Measurements from ENCODE around the gene FSIP1. TPM values are rescaled to one million over a fixed set of nuclear protein-coding genes. Genes with fewer than 3 reads are reported as not detected.
A peak's percentile ranks its signal among the peaks of the same experiment; 100 is the strongest.

The FSIP1 gene
- total RNA-seq, 1 donor from 2014 or later = 1.6 TPM

- no peak overlapping the region for H3K4me3 Mint-ChIP-seq (ENCODE audit: low read depth)
- no peak overlapping the region for H3K27ac Mint-ChIP-seq
- TF ChIP-seq, protein P1, sequence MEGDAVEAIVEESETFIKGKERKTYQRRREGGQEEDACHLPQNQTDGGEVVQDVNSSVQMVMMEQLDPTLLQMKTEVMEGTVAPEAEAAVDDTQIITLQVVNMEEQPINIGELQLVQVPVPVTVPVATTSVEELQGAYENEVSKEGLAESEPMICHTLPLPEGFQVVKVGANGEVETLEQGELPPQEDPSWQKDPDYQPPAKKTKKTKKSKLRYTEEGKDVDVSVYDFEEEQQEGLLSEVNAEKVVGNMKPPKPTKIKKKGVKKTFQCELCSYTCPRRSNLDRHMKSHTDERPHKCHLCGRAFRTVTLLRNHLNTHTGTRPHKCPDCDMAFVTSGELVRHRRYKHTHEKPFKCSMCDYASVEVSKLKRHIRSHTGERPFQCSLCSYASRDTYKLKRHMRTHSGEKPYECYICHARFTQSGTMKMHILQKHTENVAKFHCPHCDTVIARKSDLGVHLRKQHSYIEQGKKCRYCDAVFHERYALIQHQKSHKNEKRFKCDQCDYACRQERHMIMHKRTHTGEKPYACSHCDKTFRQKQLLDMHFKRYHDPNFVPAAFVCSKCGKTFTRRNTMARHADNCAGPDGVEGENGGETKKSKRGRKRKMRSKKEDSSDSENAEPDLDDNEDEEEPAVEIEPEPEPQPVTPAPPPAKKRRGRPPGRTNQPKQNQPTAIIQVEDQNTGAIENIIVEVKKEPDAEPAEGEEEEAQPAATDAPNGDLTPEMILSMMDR (IDR thresholded peaks at IDR 0.05; ENCODE audit: unreplicated experiment) = no peak
- H3K36me3 Mint-ChIP-seq (ENCODE audit: insufficient read depth) = no peaks in the 10 kb centered on the region
- no peaks in the 10 kb centered on the region for H3K27me3 Mint-ChIP-seq
- no peak for DNase-seq (ENCODE audit: low spot score, unreplicated experiment)
- peaks cover 3% of the 10 kb centered on the region for H3K4me1 Mint-ChIP-seq (ENCODE audit: low read depth)
- no peaks in the 10 kb centered on the region for H3K9me3 Mint-ChIP-seq (ENCODE audit: low read depth)
These were observed 25.1 kb upstream of the FSIP1 start for GRCh38 chr15:39807791-39808190.

GRCh38 chr15:39804026-39804425, 21.4 kb upstream of the FSIP1 start:
- Mint-ChIP-seq H3K4me1 (ENCODE audit: low read depth) (peaks cover 3% of the 10 kb centered on the region), H3K27me3 (peaks cover 3% of the 10 kb centered on the region), H3K9me3 (ENCODE audit: low read depth) (no peaks in the 10 kb centered on the region), H3K4me3 (ENCODE audit: low read depth) (no peak overlapping the region), H3K27ac (no peak overlapping the region), H3K36me3 (ENCODE audit: insufficient read depth) (no peaks in the 10 kb centered on the region)
- DNase-seq (ENCODE audit: low spot score, unreplicated experiment) = no peak
- TF ChIP-seq, protein P1 (IDR thresholded peaks at IDR 0.05; ENCODE audit: unreplicated experiment) = no peak

DNA sequence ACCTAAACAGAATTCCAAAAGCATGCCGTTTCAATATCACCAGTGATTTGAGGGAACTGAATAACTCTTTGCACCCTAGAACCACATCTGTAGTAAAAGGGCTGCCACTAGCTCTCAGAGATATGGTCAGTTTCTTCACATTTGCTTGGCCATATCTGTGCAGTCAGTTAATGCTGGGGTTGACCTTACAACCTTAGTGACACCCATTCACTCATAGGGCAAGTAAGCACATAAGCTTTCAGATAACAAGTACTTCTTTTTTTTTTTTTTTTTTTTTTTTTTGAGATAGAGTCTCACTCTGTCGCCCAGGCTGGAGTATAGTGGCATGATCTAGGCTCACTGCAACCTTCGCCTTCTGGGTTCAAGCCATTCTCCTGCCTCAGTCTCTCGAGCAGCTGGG, 20.4 kb upstream of the FSIP1 start:
- Mint-ChIP-seq H3K27ac (no peak overlapping the region), H3K36me3 (ENCODE audit: insufficient read depth) (no peaks in the 10 kb centered on the region), H3K9me3 (ENCODE audit: low read depth) (no peaks in the 10 kb centered on the region), H3K4me1 (ENCODE audit: low read depth) (peaks cover 3% of the 10 kb centered on the region), H3K27me3 (peaks cover 3% of the 10 kb centered on the region), H3K4me3 (ENCODE audit: low read depth) (no peak overlapping the region)
- DNase-seq (ENCODE audit: low spot score, unreplicated experiment) = no peak
- TF ChIP-seq, protein P1 (IDR thresholded peaks at IDR 0.05; ENCODE audit: unreplicated experiment) = no peak

DNA sequence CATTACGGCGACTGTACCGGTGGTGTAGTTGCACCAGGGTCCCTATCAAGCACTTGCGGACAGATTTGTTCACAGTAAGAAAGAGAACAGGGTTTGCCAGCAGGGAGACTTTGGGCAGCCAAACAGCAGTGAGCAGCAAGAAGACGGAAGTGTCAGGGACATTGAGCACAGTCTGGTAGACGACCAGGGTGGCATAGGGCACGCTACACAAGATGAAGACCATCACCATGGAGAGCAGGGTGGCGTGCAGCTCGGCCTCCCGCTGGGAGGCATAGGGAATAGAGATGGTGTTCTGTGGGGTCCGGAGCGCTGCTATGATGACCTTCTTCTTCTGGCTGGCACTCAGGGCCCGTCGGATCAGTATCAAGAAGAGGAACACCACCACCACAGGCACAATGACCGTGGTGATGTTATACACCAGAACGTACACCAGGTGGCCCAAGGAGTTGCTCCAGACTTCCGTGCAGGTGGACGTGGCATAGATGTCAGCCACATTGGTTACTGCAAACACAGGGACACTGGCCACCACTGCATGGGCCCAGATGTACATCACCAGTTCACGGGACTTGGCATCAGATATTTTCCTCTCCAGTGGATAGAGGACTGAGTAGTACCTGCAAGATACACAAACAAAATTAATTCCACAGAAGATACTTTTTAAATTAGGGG, 19.1 kb upstream of the FSIP1 start:
- no peaks in the 10 kb centered on the region for H3K36me3 Mint-ChIP-seq (ENCODE audit: insufficient read depth)
- H3K27ac Mint-ChIP-seq = no peak overlapping the region
- peaks cover 3% of the 10 kb centered on the region for H3K4me1 Mint-ChIP-seq (ENCODE audit: low read depth)
- TF ChIP-seq, protein P1 (IDR thresholded peaks at IDR 0.05; ENCODE audit: unreplicated experiment) = peak; percentile 44
- no peaks in the 10 kb centered on the region for H3K9me3 Mint-ChIP-seq (ENCODE audit: low read depth)
- H3K27me3 Mint-ChIP-seq = peaks cover 3% of the 10 kb centered on the region
- H3K4me3 Mint-ChIP-seq (ENCODE audit: low read depth) = no peak overlapping the region
- DNase-seq (ENCODE audit: low spot score, unreplicated experiment) = no peak

DNA sequence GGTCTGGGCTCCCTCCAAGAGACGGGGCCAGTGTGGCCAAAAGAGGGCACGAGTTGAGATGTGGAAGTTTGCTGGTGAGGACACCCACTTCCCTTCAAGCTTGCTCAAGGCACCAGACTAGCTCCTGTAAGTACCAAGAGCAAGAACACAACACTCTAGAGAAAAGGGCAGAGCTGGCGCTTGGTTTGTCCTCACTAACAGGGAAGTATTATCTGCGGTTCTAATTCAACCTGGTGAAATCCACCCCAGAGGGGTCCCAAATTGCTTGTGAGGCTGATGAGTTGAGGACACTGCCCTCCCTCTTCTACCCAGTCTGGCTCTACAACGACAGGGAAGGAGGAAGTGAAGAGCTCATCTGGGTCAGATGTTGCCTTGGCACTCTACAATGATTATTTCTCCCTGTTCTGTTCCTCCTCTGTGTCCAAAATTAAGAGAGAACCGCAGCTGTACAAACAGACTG, 16.9 kb upstream of the FSIP1 start:
- Mint-ChIP-seq H3K27ac (no peak overlapping the region), H3K27me3 (peaks cover 7% of the 10 kb centered on the region), H3K4me1 (ENCODE audit: low read depth) (peaks cover 8% of the 10 kb centered on the region), H3K4me3 (ENCODE audit: low read depth) (no peak overlapping the region), H3K36me3 (ENCODE audit: insufficient read depth) (no peaks in the 10 kb centered on the region), H3K9me3 (ENCODE audit: low read depth) (no peaks in the 10 kb centered on the region)
- DNase-seq (ENCODE audit: low spot score, unreplicated experiment) = no peak
- TF ChIP-seq, protein P1 (IDR thresholded peaks at IDR 0.05; ENCODE audit: unreplicated experiment) = no peak
